Smooth muscle cell of bladder (primary cell): Measurements from ENCODE around the gene SMARCD3. TPM values are rescaled to one million over a fixed set of nuclear protein-coding genes. Genes with fewer than 3 reads are reported as not detected.

Experiments
- total RNA-seq: library from RNA; depleted of rRNA; stranded (reverse); fragments of >200 nt; gene quantifications from 2 replicates; pipeline ENCODE4 v1.2.3, GENCODE V29; 2014

Gene SMARCD3
- 46.6 and 53.7 TPM in 2 replicates for total RNA-seq

GRCh38 chr7:151248346-151249033 is at the start of gene SMARCD3:
Gene SMARCD3, minus strand, starts transcription at chr7:151248694. Its CDS starts 132 bp downstream, at chr7:151248562.

GRCh38 chr7:151232091-151232916 is 16.2 kb downstream of the SMARCD3 start, which contains the start of gene CHPF2:
Gene CHPF2, plus strand, starts transcription at chr7:151232483. Its CDS starts 1,529 bp downstream, at chr7:151234012.

DNA sequence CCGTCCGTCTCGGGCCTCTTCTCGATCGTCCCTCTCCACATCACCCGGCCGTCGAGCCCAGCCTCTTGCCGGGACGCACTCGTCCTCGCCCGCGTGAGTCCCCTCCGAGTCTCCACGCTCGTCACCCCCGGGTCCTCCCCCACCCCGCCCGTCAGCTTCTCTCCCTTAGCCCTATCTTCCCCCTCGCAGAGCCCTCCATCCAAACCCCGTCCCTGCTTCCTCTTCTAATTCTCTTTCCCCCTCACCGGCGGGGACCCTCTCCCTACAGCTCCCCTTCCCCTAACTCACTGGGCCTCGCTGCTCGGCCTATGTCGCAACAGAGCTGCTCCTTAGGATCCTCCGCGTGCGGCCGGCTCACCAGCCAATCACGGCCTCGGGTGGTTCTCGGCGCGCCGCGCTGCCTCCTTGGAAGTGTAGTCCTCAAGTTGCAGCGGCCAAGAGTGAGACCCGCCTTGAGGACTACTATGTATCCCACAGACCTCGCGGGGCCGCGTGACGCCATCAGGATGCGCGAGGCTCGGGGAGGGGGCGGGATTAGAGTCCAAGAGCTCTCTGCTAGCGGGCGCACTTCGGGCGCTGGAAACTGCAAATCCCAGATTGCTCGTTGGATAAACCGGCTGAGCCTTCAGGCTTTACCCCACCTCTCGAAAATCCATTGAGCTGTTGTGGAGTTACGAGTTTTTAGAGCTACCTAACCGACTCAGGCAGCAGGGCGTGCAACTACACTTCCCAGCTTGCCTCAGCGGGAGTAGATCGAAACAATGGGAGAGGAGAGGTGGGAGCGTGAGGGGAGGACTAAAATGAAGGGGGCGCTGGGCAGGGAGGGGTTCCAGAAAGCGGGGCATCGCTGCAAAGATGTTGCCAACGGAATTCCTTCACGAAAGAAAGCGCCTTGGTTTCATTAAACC is 21.4 kb downstream of the SMARCD3 start, which contains the start of gene ABCF2:
TSS of gene ABCF2 (minus strand) at position 331 of the 908 bp plus-strand sequence. CDS start 747 bp downstream, outside the sequence.

GRCh38 chr7:151210087-151210854 is 38.2 kb downstream of the SMARCD3 start, which contains the start of gene H2BK1:
Gene H2BK1, minus strand, starts transcription at chr7:151210488. Its CDS starts 170 bp downstream, at chr7:151210318.

Other genes with a start within 250 kb of the SMARCD3 start
- gene ATG9B, start 224.2 kb downstream of the SMARCD3 start, total RNA-seq = 0.37 TPM in 1 of 2 replicates, not detected in the other
- gene ABCB8, start 220.2 kb downstream of the SMARCD3 start, total RNA-seq = 19.2 and 24.5 TPM in 2 replicates
- 0.14 and 0.37 TPM in 2 replicates for gene ASIC3, start 200.2 kb downstream of the SMARCD3 start, total RNA-seq
- 26.7 and 30.1 TPM in 2 replicates for gene CDK5, start 190.8 kb downstream of the SMARCD3 start, total RNA-seq
- gene SLC4A2, start 189.1 kb downstream of the SMARCD3 start, total RNA-seq = 58.6 and 78.7 TPM in 2 replicates
- 74.5 and 76.1 TPM in 2 replicates for gene FASTK, start 167.9 kb downstream of the SMARCD3 start, total RNA-seq
- gene TMUB1, start 165.2 kb downstream of the SMARCD3 start, total RNA-seq = 13.2 and 17.4 TPM in 2 replicates
- gene AGAP3, start 162.2 kb downstream of the SMARCD3 start, total RNA-seq = 26.2 and 40.4 TPM in 2 replicates
- not detected in 2 replicates for gene GBX1, start 81.0 kb downstream of the SMARCD3 start, total RNA-seq
- not detected in 2 replicates for gene ASB10, start 61.4 kb downstream of the SMARCD3 start, total RNA-seq
- not detected in 2 replicates for gene H2BK1, start 38.2 kb downstream of the SMARCD3 start, total RNA-seq
- 60.3 and 62.2 TPM in 2 replicates for gene ABCF2, start 21.5 kb downstream of the SMARCD3 start, total RNA-seq
- gene CHPF2, start 16.2 kb downstream of the SMARCD3 start, total RNA-seq = 70.1 and 101 TPM in 2 replicates
- gene NUB1, start 93.1 kb upstream of the SMARCD3 start, total RNA-seq = 36.0 and 41.0 TPM in 2 replicates
- 3.1 and 7.1 TPM in 2 replicates for gene WDR86, start 161.3 kb upstream of the SMARCD3 start, total RNA-seq
- gene CRYGN, start 191.4 kb upstream of the SMARCD3 start, total RNA-seq = 0.14 and 0.74 TPM in 2 replicates